Left kidney (tissue), 2 donors: ENCODE measurements around the gene MSI2. TPM values are rescaled to one million over a fixed set of nuclear protein-coding genes. Genes with fewer than 3 reads are reported as not detected.

Experiments used
- DNase-seq: peaks from one replicate; pipeline ENCODE4 v3.0.0-alpha.2; 2013
- polyA plus RNA-seq: library from polyadenylated mRNA; unstranded; fragments of 120-200 nt; gene quantifications from one replicate; pipeline ENCODE4 v1.2.1, GENCODE V29; 2013; ENCODE audit not compliant: insufficient read length

The MSI2 gene
- polyA plus RNA-seq, 1 donor, result 106 TPM

- no peak for DNase-seq
Observed at GRCh38 chr17:57684711-57685498, 428.6 kb downstream of the MSI2 start.

GRCh38 chr17:57685499-57686132 lies 429.3 kb downstream of the MSI2 start:
- no peak for DNase-seq

- no peak for DNase-seq
Observed at GRCh38 chr17:57687642-57688041, 431.3 kb downstream of the MSI2 start.

- DNase-seq, result no peak
Observed at GRCh38 chr17:57689254-57689653, 432.9 kb downstream of the MSI2 start.

GRCh38 chr17:57691939-57692338 lies 435.6 kb downstream of the MSI2 start:
- no peak for DNase-seq

- no peak for DNase-seq
Observed at GRCh38 chr17:57692770-57693169, 436.4 kb downstream of the MSI2 start.

- no peak for DNase-seq
Observed at GRCh38 chr17:57694051-57694450, 437.7 kb downstream of the MSI2 start.

- no peak for DNase-seq
Observed at GRCh38 chr17:57696050-57696449, 439.7 kb downstream of the MSI2 start.

GRCh38 chr17:57697197-57697596 lies 440.9 kb downstream of the MSI2 start:
- DNase-seq, result no peak

GRCh38 chr17:57697891-57698711 lies 441.8 kb downstream of the MSI2 start:
- no peak for DNase-seq

- DNase-seq, result peak; percentile 66
Observed at GRCh38 chr17:57699751-57700219, 443.5 kb downstream of the MSI2 start.

GRCh38 chr17:57701124-57701523 lies 444.8 kb downstream of the MSI2 start:
- no peak for DNase-seq

- DNase-seq, result no peak
Observed at GRCh38 chr17:57703273-57703672, 446.9 kb downstream of the MSI2 start.

GRCh38 chr17:57704448-57704847 lies 448.1 kb downstream of the MSI2 start:
- DNase-seq, result no peak

- DNase-seq, result no peak
Observed at GRCh38 chr17:57705921-57706695, 449.8 kb downstream of the MSI2 start.

GRCh38 chr17:57706761-57707160 lies 450.4 kb downstream of the MSI2 start:
- no peak for DNase-seq

- DNase-seq, result peak; percentile 74
Observed at GRCh38 chr17:57707892-57708291, 451.6 kb downstream of the MSI2 start.

- DNase-seq, result no peak
Observed at GRCh38 chr17:57708410-57708809, 452.1 kb downstream of the MSI2 start.

- no peak for DNase-seq
Observed at GRCh38 chr17:57713140-57713539, 456.8 kb downstream of the MSI2 start.

GRCh38 chr17:57714665-57715180 lies 458.4 kb downstream of the MSI2 start:
- no peak for DNase-seq

GRCh38 chr17:57715981-57716380 lies 459.7 kb downstream of the MSI2 start:
- DNase-seq, result no peak

- no peak for DNase-seq
Observed at GRCh38 chr17:57718878-57719277, 462.6 kb downstream of the MSI2 start.
